ENCODE data around the gene FAM228A. TPM values are rescaled to one million over a fixed set of nuclear protein-coding genes. Genes with fewer than 3 reads are reported as not detected.

Gene FAM228A
- total and polyA plus RNA-seq, 2 of the 4 experiments (the other 2 are of a cell fraction): not detected

DNA sequence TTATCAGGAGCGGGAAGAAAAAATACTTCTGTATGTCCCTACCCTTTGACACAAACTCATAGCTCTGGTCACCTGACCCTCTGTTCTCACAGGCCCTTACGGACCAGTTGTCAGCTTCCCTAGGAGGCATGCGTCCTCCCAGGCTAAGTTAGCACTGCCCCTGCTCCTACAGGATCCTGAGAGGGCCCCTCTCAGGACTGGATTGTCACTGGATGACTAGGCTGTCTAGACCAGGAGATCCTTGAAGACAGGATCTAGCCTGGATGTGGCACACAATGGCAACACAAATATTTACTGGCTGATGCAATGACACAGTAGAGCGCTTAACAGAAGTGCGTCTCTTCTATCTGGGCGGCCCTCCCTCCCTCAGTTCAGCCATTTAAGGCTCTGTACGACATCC, 7.7 kb downstream of the FAM228A start:
- Histone ChIP-seq H2BK120ac (ENCODE audit: low read depth, low read length) (no peak overlapping the region), H2BK5ac (ENCODE audit: low read depth, low read length, poor library complexity, severe bottlenecking) (no peak overlapping the region), H4K8ac (ENCODE audit: low read depth in 2 of 2, low read length in 2 of 2) (no peak overlapping the region), H2BK15ac (ENCODE audit: low read depth, low read length) (no peak overlapping the region), H4K20me1 (ENCODE audit: insufficient read depth, low read length) (no peaks in the 10 kb centered on the region), H4K91ac (ENCODE audit: insufficient read depth, low read depth, low read length) (no peak overlapping the region), H2BK20ac (ENCODE audit: low read depth, low read length) (no peak overlapping the region), H3K79me1 (ENCODE audit: low read depth in 1 of 2, low read length in 2 of 2) (no peaks in the 10 kb centered on the region), H4K5ac (ENCODE audit: low read depth, low read length) (no peak overlapping the region), H3K4me3 (ENCODE audit: insufficient read depth, low read depth, low read length) (no peak overlapping the region), H3K4me2 (ENCODE audit: low read depth, low read length) (no peak overlapping the region), H2AFZ (replicated peaks; ENCODE audit: low read length, poor library complexity) (no peak overlapping the region), H3K4me1 (ENCODE audit: control insufficient read depth, insufficient read depth, low read length) (peaks cover 2% of the 10 kb centered on the region; the same call in 1 of the 2 replicates), H2AK5ac (ENCODE audit: low read depth, low read length) (no peak overlapping the region), H2AK9ac (replicated peaks; ENCODE audit: low read depth, low read length, poor library complexity) (no peak overlapping the region), H3K27ac (ENCODE audit: insufficient read depth, low read length) (no peak overlapping the region), H3K18ac (ENCODE audit: low read depth, low read length) (no peak overlapping the region), H3K23ac (ENCODE audit: low read depth, low read length) (no peak overlapping the region), H3K9me1 (ENCODE audit: insufficient read depth, low read length) (no peaks in the 10 kb centered on the region), H3K36me3 (ENCODE audit: control insufficient read depth, insufficient read depth, low read length) (no peaks in the 10 kb centered on the region), H3K4ac (ENCODE audit: low read depth, low read length) (no peak overlapping the region), H3K9me3 (ENCODE audit: control insufficient read depth, insufficient read depth, low read length) (0 out of 2 replicates have a peak, but pooled peaks cover 1% of the 10 kb centered on the region), H3K56ac (ENCODE audit: extremely low read depth, insufficient read depth, low read length) (no peak overlapping the region), H3K14ac (replicated peaks; ENCODE audit: low read depth, low read length) (no peak overlapping the region), H3K27me3 (ENCODE audit: control insufficient read depth, insufficient read depth, low read length) (peaks cover 4% of the 10 kb centered on the region; the same call in 1 of the 2 replicates), H3K9ac (ENCODE audit: low read depth, low read length) (no peak overlapping the region)
- intact Hi-C loops (cut with micrococcal nuclease): no loop called here
- DNase-seq (no peak), ATAC-seq (ENCODE audit: low read depth) (no peak)
- in situ Hi-C loops (cut with MboI; ENCODE audit: low sequenced_read_pairs): no loop called here
- no TSS peak for BruUV-seq (replicated peaks)
- TF ChIP-seq BHLHE40 (IDR thresholded peaks at IDR 0.05; ENCODE audit: low read depth, low read length): no peak
- no peak for TF ChIP-seq ELK1 (IDR thresholded peaks at IDR 0.05; ENCODE audit: borderline replicate concordance, low read depth, low read length)
- TF ChIP-seq MAFK (IDR thresholded peaks at IDR 0.05; ENCODE audit: low read depth, low read length): no peak
- no peak for TF ChIP-seq MAZ (IDR thresholded peaks at IDR 0.05; ENCODE audit: borderline replicate concordance, low read depth, low read length)
- no peak for TF ChIP-seq FOS (IDR thresholded peaks at IDR 0.05; ENCODE audit: low read depth, low read length)
- no peak for TF ChIP-seq POLR2A (IDR thresholded peaks at IDR 0.05; ENCODE audit: low read depth, low read length)
- TF ChIP-seq RCOR1 (IDR thresholded peaks at IDR 0.05; ENCODE audit: insufficient replicate concordance, low read length): no peak
- TF ChIP-seq RFX5 (IDR thresholded peaks at IDR 0.05; ENCODE audit: low read depth, low read length): no peak
- no peak for TF ChIP-seq MXI1 (IDR thresholded peaks at IDR 0.05; ENCODE audit: borderline replicate concordance, low read depth, low read length)
- TF ChIP-seq CEBPB (IDR thresholded peaks at IDR 0.05; ENCODE audit: low read depth, low read length): no peak
- TF ChIP-seq, protein P1, sequence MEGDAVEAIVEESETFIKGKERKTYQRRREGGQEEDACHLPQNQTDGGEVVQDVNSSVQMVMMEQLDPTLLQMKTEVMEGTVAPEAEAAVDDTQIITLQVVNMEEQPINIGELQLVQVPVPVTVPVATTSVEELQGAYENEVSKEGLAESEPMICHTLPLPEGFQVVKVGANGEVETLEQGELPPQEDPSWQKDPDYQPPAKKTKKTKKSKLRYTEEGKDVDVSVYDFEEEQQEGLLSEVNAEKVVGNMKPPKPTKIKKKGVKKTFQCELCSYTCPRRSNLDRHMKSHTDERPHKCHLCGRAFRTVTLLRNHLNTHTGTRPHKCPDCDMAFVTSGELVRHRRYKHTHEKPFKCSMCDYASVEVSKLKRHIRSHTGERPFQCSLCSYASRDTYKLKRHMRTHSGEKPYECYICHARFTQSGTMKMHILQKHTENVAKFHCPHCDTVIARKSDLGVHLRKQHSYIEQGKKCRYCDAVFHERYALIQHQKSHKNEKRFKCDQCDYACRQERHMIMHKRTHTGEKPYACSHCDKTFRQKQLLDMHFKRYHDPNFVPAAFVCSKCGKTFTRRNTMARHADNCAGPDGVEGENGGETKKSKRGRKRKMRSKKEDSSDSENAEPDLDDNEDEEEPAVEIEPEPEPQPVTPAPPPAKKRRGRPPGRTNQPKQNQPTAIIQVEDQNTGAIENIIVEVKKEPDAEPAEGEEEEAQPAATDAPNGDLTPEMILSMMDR (conservative IDR thresholded peaks at IDR 0.05; ENCODE audit: low read depth, low read length): no peak
- TF ChIP-seq, protein P2, sequence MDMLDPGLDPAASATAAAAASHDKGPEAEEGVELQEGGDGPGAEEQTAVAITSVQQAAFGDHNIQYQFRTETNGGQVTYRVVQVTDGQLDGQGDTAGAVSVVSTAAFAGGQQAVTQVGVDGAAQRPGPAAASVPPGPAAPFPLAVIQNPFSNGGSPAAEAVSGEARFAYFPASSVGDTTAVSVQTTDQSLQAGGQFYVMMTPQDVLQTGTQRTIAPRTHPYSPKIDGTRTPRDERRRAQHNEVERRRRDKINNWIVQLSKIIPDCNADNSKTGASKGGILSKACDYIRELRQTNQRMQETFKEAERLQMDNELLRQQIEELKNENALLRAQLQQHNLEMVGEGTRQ (IDR thresholded peaks at IDR 0.05; ENCODE audit: low read depth, low read length): no peak
- TF ChIP-seq NFE2L2 (IDR thresholded peaks at IDR 0.05; ENCODE audit: low read depth, low read length): no peak
- no peak for TF ChIP-seq CHD1 (IDR thresholded peaks at IDR 0.05; ENCODE audit: low read depth, low read length)
- TF ChIP-seq SMC3 (IDR thresholded peaks at IDR 0.05; ENCODE audit: low read depth, low read length): no peak
- TF ChIP-seq RAD21 (IDR thresholded peaks at IDR 0.05; ENCODE audit: low read length): no peak
- WGBS, 2 experiments (ENCODE audit: extremely low coverage in 2 of 2, insufficient read length in 1 of 2): 100% methylated on average over 3 of the region's 7 CpGs; no CpG with 5 or more reads in 1 of the 2 experiments
- POLR2A ChIA-PET (ENCODE audit: unreplicated experiment): no interaction called here
- CTCF ChIA-PET: no interaction called here
- dilution Hi-C loops (cut with HindIII; ENCODE audit: low sequenced_read_pairs, unreplicated experiment): no loop called here
